Activated CD8-positive, alpha-beta memory T cell treated with anti-CD3 and anti-CD28 coated beads for 24 hours (primary cell): Measurements from ENCODE around the gene GRB2.
A peak's percentile ranks its signal among the peaks of the same experiment; 100 is the strongest.
"Not testable (repeated sequence)": the region's sequence is repeated elsewhere in the genome, so short reads cannot be mapped to it uniquely, and the experiment has no call there.

Source experiments
- DNase-seq: peaks from one replicate; pipeline ENCODE4 v3.0.0-alpha.2; 2020

GRB2 gene

DNA sequence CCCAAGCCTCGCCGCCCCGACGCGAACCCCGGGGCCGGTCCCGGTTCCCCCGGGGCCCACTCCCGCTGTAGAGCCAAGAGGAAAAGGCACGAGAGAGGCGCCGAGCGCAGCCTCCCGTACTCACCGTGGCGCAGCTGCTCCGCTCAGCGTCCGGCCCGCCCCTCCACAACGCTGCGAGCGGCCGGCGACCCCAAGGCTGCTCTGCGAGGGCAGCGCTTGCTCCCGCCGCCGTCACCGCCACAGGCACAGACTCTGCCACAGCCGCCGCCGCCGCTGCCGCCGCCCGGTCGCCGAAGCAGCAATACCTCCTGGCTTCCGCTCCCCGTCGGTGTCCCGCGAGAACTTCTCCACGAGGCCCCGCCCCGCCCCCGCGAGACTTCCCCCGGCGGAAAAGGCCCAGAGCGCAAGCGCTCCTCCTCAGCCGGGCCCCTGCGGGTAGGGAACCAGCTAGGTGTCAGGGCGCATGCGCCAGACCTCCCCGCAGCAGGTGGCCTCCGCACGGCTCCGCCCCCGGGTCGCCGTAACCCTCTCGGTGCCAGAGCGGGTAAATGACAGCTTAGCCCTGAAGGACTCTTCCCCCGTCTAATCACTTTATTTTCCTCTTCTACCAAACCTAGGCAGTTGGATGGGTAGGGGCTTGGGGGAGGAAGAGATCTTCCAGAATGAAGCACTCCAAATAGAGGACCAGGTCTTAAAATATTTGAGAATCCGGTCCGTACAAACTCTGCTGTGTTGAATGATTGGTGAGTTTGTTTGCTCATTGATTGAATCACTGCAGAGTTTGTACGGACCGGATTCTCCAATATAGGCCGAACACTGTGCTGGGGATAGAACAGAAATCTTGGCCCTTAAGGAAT, at the start of gene GRB2:
TSS of gene GRB2 (minus strand) at position 314 of the 857 bp plus-strand sequence. CDS start 12,050 bp downstream, outside the sequence.
- DNase-seq = peak; percentile 100

DNA sequence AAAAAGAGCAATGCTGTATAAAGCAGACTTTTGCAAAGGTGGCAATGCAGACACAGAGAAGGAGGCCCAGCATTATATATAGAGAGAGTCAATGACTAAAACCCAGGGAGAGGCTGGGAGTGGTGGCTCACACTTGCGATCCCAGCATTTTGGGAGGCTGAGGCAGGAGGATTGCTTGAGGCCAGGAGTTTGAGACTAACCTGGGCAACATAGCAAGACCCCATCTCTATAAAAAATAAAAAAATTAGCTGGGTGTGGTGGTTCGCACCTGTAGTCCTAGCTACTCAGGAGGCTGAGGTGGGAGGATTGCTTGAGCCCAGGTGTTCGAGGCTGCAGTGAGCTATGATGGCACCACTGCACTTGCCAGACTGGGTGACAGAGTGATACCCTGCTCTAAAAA, 49.2 kb upstream of the GRB2 start:
- not testable (repeated sequence) for DNase-seq

DNA sequence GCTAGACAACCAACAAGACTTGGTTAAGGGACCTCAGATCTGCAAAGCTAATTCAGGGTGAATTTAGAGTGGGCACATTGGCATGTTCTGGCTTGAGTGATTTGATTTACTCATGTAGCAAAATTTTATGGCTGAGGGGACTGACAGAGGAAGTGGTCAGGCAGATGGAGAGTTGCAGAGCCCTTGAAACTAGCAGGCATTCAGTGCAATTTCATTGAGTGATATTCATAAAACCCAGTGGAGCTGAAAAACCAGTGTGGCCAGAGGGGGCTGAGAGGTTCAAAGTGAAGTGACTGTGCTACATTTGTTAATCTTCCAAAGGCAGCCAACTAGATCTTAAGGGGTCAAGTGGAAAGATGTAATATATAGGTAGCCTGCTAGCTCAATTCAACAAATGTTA, 48.7 kb upstream of the GRB2 start:
- DNase-seq = no peak

DNA sequence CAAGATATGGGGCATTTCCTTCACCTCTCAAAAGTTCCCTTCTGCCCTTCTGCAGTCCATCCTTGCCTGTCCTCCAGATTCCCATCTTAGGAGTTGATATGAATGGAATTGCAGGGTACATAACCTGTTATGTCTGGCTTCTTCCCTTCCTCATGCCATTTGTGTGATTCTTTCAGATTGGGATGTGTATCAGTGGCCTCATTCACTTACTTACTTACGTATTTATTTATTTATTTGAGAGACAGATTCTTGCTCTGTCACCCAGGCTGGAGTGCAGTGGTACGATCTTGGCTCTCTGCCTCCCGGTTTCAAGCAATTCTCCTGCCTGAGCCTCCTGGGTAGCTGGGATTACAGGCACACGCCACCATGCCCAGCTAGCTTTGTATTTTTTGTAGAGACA, 44.8 kb upstream of the GRB2 start:
- no peak for DNase-seq

DNA sequence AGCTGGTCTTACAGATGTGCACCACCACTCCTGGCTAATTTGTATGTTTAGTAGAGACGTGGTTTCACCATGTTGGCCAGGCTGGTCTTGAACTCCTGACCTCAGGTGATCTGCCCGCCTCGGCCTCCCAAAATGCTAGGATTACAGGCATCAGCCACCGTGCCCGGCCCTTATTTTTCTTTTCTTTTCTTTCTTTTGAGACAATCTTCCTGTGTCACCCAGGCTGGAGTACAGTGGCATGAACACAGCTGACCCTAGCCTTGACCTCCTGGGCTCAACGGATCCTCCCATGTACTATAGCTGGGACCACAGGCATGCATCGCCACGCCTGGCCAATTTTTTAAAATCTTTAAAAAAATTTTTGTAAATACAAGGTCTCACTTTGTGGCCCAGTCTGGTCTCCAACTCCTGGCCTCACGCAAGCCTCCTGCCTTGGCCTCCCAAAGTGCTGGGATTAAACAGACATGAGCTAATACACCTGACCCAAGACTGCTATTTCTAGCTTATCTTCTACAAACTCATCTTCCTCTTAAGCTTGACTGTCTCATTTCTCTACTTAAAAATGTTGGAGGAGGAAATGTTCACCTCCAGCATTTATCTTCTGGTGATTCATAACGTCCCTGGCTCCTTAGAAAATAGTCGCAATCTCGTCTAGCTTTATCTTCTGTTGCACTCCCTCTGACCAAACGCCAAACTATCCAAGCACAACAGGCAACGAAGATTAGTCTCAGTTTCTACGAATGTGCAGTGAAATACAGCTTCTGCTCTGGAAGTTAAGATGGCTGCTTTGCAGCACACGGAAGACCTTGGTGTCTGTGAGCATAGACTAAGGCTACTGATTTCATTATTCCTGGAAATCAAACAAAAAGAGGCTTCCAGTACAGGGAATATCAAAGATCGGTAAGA, 42.7 kb upstream of the GRB2 start:
- no peak for DNase-seq

DNA sequence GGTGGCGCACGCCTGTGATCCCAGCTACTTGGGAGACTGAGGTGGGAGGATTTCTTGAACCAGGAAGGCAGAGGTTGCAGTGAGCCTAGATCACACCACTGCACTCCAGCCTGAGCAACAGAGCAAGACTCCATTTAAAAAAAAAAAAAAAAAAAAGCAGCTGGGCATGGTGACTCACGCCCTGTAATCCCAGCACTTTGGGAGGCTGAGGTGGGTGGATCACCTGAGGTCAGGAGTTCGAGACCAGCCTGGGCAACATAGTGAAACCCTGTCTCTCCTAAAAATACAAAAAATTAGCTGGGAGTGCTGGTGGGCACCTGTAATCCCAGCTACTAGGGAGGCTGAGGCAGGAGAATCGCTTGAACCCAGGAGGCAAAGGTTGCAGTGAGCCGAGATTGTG, 40.4 kb upstream of the GRB2 start:
- DNase-seq = not testable (repeated sequence)

DNA sequence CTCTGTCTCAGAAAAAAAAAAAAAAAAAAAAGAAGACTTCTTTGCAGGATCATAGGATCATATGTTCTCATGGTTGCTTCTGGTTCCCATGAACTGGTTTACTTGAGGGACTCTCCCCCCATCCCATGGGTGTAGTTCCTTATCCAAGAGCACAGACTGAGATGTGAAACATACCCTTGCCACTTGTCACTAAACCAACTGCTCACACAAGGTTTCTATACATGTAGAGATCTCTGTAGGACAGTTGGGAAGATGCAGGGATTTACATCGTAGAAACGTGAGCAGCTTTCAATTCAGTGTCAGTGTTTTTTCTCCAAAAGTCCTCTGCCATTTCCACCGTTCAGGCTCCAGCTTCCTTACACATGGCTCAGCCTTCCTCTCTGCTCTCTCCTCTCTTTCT, 39.8 kb upstream of the GRB2 start:
- no peak for DNase-seq

DNA sequence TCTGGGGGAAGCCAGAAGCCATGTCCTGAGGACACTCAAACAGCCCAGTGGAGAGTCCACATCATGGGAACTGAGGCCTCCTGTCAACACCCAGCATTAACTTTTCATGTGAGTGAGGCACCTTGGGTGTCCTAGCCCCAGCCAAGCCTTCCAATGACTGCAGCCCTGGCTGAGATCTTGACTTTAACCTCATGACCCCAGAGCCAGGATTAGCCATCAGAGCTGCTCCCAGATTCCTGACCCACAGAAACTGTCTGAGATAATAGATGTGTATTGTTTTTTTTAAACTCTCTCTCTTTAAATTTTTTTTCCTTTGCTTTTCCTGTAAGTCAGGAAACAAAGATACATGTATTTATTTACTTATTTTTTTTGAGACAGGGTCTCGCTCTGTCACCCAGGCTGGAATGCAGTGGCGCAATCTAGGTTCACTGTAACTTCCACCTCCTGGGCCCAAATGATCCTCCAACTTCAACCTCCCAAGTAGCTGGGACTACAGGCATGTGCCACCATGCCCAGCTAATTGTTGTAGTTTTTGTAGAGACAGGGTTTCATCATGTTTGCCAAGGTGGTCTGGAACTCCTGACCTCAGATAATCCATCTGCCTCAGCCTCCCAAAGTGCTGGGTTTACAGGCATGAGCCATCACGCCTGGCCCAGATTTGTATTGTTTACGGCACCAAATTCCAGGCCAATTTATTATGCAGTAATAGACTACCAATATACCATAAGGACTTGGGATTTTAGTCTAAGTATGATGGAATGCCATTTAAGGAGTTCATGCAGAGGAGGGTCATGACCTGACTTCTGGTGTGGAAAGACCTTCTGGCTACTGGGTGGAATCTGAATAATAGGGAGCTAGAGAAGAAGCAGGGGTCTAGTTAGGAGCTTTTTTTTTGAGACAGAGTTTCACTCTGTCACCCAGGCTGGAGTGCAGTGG, 37.0 kb upstream of the GRB2 start:
- no peak for DNase-seq

DNA sequence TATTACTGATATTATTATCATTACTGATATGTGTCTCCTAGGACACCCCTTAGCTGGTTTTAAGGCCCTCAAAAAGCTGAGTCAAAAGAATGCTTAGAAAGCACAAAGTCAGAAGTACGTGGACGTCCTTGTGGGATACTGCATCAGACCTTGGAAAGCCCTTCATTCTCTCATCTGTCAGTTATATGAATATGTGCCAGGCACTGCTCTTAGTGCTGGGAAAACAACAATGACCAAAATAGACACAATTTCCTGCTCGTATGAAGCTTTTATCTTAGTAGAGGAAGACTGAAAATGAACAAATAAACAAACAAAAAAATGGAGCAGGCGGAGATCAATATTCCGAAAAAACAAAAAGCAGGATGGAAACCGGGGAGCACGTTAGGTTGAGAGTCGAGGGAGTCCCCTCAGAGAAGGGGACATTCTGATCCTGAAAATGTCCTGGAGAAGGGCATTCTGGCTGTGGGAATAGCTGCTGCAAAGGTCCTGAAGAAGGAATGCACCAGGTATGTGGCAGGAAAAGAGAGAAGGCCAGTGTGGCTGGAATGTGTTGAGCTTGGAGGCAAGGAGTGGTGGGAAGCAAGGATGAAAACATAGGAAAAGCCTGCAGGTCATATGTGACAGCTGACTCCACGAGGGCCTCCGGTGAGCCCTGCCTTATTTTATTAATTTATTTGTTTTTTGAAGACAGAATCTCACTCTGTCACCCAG, 35.4 kb upstream of the GRB2 start:
- DNase-seq = no peak

DNA sequence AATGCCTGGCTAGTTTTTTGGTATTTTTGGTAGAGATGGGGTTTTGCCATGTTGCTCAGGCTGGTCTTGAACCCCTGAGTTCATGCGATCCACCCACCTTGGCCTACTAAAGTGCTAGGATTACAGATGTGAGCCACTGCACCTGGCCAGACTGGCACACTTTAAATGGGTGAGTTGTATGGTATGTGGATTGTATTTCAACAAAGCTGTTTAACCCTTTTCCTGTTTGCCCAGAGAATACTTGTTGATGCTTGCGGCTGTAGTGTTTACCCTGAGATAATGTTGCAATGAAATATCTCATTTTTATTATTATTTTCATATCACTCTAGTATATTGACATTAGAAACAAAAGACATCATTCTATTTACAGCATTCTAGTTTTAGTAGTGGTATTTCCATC, 33.8 kb upstream of the GRB2 start:
- DNase-seq = no peak

DNA sequence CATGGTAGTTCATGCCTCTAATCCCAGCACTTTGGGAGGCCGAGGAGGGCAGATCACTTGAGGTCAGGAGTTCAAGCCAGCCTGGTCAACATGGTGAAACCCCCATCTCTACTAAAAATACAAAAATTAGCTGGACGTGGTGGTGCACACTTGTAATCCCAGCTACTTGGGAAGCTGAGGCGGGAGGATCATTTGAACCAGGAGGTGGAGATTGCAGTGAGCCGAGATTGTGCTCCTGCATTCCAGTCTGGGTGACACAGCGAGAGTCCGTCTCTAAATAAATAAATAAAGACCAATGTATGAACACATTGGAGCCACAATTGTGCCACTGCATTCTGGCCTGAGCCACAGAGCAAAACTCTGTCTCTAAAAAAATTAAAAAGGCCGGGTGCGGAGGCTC, 31.9 kb upstream of the GRB2 start:
- not testable (repeated sequence) for DNase-seq

DNA sequence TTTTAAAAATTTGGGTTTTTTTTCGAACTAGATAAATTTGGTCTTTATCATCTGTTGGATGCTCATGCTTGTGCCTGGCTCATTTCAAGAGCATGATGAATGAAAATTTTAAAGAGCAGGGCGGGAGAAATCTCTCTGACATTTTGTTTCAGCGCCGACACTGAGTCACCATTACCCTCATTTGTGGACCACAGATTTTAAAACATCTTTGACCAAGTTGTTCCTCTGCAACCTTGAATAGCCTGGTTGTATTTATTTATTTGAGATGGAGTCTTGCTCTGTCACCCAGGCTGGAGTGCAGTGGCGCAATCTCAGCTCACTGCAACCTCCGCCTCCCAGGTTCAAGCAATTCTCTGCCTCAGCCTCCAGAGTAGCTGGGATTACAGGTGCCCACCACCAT, 29.0 kb upstream of the GRB2 start:
- not testable (repeated sequence) for DNase-seq

DNA sequence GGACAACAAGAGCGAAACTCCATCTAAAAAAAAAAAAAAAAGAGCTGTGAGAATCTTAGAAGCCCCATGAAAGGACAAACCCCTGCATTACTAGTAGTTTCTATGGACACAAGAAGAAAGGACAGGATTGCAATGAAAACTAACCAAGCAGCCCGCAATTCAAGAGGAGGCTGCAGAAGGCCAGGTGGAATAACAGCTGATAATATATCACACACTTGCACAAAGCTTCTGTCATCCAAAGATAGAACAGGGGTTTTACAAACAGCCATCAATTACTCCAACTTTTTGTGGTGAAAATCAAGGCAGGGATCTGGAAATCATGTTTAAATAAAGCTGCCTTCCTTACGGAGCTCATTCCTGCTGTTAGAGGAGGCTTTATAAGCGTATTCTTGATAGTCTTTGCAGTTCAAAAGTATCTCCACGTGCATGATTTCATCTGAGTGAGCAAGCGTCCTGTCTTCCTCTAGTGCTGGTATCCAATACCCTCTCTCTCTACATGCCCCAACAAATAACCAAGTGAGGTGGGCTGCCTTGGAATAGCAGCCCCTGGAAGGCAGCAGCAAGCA, 27.8 kb upstream of the GRB2 start:
- no peak for DNase-seq

DNA sequence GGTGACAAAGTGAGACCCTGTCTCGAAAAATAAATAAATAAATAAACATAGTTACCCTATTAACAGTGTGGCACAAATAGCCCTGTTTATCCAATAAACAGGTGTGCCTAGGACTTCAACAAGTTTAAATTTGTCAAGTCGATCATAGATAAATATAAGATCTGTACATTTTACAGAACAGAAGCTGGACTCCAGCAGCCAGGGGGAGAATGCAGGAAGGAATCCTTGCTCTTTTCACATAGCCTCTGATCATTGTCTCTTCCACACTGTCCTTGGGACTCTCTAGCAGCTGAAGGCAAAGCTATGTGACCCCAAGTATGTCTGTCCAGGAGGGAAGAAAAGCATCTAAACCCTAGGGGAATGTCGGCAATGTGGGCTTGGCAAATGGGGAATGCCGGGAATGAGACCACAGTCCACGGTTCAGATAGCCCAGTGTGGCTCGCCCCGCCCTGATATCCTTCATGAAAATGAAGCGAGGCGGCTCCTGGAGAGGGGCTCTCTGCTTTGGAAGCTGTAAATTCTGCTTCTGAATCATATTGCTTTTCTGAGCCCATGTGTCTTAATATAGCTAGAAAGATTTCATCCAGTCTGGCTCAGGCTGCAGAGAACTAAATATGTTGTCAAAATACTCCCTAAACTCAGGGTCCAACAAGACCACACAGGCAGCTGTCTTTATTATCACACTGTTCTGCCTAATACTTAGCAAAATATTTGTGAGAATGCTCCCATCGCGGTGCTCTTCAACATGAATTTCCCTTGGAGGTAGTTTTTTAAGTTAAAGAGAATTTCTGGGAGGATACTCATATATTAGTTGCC, 24.9 kb upstream of the GRB2 start:
- no peak for DNase-seq

DNA sequence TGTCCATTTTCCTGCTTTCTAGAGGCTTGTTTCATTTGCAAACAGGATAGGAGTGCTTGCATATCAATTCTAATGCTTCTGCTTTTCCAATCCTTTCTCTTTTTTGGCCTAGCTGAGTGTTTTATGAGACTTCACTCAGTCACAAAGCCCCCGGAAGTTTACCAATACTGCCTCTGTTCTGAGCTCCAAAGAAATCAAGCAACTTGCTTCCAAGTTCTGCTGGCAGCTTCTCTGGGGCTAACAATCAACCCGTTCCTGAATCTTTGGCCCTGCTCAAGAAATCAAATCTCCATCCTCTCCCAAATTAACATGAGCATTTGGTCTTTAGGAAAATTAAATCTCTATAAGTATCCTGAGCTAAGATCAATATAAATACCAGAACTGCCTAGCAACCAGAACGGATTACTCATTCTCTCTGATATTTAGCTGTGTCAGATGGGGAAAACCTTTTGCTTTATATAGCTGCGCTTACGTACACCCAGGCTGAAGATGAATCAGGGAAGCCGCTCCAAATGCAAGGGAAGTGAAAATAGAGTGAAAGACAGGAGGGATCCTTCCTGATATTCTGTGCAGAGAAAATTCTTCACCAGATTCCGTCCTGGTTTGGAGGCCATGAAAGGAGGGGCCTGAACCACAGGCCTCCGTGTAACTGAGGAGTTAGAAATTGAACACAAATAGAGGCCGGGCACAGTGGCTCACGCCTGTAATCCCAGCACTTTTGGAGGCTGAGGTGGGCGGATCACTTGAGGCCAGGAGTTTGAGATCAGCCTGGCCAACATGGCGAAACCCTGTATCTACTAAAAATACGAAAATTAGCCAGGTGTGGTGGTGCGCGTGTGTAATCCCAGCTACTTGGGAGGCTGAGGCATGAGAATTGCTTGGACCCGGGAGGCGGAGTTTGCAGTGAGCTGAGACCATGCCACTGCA, 23.3 kb upstream of the GRB2 start:
- no peak for DNase-seq

DNA sequence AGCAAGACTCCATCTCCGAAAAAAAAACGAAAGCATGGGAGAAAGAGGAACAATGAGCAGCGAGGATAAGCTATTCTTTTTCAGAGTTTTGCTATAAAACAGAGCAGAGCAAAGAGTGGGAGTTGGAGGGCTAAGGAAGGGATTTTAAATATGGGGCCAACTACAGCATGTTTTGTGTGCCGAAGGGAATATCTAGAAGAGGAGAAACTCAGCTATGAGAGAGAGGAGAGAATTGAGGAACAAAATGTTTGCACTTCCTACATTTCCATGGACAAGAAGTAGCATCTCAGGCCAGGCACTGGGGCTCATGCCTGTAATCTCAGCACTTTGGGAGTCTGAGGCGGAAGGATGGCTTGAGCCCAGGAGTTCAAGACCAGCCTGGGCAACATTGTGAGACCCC, 13.1 kb upstream of the GRB2 start:
- DNase-seq = no peak

DNA sequence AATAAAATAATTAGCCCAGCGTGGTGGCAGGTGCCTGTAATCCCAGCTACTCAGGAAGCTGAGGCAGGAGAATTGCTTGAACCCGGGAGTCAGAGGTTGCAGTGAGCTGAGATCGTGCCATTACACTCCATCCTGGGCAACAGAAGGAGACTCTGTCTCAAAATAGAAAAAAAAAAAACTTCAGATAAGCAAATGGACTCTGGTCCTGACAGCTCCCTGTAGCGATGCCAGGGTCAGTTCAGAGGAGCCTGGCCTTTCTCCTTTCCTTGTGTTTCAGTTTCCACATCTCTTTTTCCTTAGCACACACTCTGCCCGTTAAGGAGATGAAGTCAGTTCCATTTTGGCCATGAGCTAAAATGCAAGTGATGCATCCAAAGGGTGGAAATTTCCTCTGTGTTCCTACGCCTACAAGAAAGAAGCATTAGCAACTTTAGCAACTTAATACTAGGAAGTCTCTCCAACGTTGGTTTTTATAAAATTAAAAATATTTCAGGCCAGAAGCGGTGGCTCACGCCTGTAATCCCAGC, 11.6 kb upstream of the GRB2 start:
- DNase-seq = no peak

DNA sequence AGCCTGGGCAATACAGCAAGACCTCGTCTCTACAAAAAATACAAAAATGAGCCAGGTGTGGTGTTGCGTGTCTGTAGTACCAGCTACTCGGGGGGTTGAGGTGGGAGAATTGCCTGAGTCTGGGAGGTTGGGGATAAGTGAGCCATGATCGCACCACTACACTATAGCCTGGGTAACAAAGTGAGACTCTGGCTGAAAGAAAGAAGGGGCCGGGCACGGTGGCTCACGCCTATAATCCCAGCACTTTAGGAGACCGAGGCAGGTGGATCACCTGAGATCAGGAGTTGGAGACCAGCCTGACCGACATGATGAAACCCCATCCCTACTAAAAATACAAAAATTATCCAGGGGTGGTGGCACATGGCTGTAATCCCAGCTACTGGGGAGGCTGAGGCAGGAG, 10.5 kb upstream of the GRB2 start:
- no peak for DNase-seq

DNA sequence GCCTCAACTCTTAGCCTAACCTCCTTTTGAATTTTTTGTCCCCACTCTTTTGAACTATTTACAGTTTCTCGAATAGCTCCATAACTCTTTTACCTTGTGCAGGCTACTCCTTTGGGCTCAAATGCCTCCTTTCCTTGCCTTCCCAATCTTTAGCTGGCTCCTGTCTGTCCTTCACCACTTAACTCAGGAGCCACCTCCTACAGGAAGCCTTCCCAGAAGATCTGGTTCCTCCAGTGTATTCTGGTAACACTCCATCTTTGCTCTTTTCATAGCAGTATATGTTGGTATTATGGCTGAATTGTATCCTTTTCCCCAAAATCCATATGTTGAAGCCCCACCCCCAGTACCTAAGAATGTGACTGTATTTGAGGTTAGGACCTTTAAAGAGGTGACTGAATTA, 9.0 kb upstream of the GRB2 start:
- no peak for DNase-seq
